OCI-LY3 (cell line): ENCODE measurements around the gene PLXNC1.

Source experiments
- CTCF ChIP-seq: fragments of 200-600, 300-600 bp; sonication (generic); IDR thresholded peaks from 2 replicates; pipeline ENCODE4 v1.5.1; 2014; ENCODE audit warnings: antibody characterized with exemption, low read length, low read depth
- EZH2phosphoT487 ChIP-seq: fragments of 200-600 bp; shearing (Covaris generic); IDR thresholded peaks from 2 replicates; pipeline ENCODE4 v1.6.1; 2018; ENCODE audit warnings: antibody characterized with exemption, mixed run types, low read depth

GRCh38 chr12:94204499-94205247 lies 56.3 kb downstream of the PLXNC1 start:
- TF ChIP-seq EZH2phosphoT487, result no peak
- no peak for TF ChIP-seq CTCF
